Measurements from ENCODE around the gene ZBTB8B.

DNA sequence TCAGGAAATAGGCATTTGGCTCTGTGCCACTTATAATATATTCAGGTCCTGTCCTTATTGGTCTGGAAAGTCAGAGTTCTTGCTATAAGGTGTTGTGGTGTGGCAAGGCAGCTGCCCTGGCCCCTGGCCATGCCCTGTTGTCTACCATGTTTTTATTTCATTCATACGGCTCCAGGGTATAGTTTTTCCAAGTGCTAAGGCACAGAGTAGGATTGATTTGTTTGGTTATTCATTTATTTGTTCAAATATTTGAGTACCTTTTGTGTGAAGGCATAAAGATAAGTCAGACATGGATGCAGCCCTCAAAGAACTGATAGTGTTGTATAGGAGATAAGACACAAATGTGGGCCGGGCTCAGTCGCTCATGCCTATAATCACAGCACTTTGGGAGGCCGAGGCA is 10.1 kb downstream of the ZBTB8B start:
- TF ChIP-seq, protein P1, sequence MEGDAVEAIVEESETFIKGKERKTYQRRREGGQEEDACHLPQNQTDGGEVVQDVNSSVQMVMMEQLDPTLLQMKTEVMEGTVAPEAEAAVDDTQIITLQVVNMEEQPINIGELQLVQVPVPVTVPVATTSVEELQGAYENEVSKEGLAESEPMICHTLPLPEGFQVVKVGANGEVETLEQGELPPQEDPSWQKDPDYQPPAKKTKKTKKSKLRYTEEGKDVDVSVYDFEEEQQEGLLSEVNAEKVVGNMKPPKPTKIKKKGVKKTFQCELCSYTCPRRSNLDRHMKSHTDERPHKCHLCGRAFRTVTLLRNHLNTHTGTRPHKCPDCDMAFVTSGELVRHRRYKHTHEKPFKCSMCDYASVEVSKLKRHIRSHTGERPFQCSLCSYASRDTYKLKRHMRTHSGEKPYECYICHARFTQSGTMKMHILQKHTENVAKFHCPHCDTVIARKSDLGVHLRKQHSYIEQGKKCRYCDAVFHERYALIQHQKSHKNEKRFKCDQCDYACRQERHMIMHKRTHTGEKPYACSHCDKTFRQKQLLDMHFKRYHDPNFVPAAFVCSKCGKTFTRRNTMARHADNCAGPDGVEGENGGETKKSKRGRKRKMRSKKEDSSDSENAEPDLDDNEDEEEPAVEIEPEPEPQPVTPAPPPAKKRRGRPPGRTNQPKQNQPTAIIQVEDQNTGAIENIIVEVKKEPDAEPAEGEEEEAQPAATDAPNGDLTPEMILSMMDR (IDR thresholded peaks at IDR 0.05): no peak
- TF ChIP-seq EP300 (IDR thresholded peaks at IDR 0.05) (no peak), POLR2AphosphoS5 (IDR thresholded peaks at IDR 0.05) (no peak)
